GM18526 (cell line): ENCODE data around the gene CERT1.

Experiments
- POLR2A ChIP-seq: IDR thresholded peaks from 3 replicates; pipeline ENCODE4 v1.6.1; 2011; ENCODE audit not compliant: insufficient read length; ENCODE audit errors: extremely low read depth

Gene CERT1

DNA sequence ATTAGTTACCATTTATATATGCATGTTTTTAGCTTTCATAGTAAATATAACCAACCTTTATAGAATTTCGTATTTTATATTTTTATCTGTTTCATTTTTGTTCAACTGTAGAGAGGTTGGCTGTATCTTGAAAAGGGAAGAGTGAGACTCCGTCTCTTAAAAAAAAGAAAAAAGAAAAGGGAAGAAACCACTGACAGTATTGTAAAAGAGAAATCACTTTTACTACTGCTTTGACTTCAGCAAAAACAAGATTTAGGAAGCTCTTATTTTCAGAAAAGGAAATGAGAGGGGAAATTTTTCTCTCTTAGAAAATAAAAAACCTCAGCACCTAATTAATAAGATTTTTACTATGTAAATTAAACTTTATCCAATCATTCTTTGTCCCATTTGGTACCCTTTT, 14.6 kb upstream of the CERT1 start:
- no peak for TF ChIP-seq POLR2A

DNA sequence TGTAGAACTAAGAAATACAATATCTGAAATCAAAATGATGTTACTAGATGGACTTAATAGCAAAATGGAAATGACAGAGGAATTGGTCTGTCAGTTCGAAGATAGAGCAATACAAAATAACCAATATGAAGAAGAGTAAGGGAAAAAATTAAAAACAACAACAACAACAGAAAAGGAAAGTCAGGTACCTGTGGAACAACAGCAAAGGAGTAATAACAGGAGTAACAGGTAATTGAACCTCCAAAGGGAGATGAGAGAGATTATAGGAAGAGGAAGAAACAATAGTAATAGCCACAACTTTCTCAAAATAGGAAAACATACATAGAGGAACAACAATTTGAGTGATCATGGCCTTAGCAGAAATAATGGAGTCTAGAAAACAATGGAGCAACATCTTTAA, 13.9 kb upstream of the CERT1 start:
- TF ChIP-seq POLR2A, result no peak

DNA sequence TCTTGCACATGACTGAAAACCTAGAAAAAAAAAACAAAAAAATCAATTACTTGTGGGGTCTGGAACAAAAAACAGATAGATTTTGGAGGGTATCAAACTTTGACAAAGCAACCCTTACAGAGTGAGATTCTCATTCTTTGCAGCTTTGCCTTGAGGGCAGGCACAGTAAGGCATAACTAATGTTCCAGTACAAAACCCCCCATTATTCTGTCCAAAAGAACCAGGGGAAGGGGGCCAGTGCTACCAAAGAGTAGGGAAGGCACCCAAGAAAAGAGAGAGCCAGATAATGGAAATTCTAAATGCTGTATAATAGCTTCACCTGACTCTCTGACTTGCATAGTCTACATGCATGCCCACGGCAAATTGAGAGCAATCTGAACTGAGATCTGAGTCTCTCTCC, 13.2 kb upstream of the CERT1 start:
- TF ChIP-seq POLR2A, result no peak

DNA sequence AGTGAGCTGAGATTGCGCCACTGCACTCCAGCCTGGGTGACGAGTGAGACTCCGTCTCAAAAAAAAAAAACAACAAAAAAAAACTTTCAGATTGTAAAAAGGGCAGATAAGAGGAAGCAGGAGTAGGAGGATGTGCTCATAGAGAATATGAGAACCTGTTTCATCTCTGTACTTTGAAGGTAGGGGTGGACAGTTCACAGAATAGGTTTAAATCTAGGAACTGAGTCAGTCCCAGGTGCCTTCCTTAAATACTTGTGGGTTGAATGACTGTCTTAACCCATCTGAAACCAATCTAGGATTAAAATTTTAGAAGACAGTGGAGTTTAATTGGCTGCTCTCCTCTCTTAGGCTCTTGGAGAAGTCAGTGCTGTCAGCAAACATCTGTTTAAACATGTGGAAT, 12.6 kb upstream of the CERT1 start:
- TF ChIP-seq POLR2A, result no peak

DNA sequence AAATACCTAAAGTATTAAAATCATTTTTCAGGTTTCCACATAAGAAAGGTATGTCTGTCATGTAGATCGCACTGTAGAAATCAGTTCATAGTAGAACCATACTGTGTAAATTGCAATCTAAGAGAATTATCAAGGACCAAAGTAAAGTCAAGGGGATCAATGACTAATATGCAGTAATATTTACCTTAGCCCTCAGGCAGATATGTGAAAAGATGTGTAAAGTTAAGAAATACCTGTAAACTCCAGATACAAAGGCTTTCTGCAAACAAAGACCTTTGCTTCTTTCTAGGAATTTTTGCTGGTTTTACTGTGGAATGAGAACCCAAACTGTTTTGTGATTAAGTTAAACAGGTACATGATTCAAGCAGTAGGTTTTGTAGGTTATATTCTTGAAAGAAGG, 11.8 kb upstream of the CERT1 start:
- TF ChIP-seq POLR2A, result no peak

DNA sequence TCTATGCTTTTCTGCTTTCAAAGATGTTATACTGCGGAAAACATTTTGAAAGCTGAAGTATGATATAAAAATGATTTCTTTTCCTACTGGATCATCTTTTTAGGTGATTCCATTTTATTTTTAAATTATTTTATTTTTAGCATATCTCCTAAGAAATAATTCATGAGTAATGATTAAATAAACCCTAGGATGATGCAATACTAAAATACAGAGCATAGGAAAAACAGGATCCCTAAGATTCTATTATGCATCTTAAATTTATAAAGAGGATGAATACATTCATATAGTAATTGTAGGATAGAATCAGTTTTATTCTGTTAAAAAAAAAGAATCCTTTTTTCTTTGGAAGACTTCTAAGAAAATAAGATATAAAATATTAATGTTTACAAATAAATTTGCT, 11.1 kb upstream of the CERT1 start:
- TF ChIP-seq POLR2A, result no peak

DNA sequence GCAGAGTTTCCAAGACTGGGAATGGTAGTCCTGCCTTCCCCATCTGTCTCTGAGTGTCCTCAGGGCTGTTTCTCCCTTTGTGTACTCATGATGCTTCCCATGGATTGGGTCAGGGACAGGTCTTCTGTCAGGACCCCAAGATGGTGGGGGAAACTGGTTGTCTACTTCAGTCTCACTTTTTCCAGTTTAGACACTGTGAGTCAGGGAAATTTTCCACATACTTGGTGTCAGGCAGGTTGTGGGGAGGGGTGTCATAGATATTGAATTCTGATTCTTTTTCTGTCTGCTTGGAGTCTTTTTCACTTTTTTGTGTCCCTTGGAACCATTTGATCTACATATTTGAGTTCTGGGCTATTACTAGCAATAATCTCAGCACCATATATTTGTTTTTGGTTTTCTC, 10.6 kb upstream of the CERT1 start:
- TF ChIP-seq POLR2A, result no peak

DNA sequence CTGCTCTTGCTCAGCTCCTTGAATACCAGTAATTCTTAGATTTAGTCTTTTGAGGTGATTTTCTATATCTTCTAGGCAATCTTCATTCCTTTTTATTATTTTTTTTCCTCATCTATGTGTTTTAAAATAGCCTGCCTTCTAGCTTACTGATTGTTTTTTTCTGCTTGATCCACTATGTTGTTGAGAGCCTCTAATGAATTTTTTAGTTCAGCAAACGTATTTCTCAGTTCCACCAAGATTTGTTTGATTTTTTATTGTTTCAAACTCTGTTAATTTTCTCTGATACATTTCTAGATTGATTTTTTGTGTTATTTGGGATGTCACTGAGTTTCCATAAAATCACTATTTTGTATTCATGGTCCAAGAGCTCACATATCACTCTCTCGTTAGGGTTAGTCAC, 9.8 kb upstream of the CERT1 start:
- no peak for TF ChIP-seq POLR2A

DNA sequence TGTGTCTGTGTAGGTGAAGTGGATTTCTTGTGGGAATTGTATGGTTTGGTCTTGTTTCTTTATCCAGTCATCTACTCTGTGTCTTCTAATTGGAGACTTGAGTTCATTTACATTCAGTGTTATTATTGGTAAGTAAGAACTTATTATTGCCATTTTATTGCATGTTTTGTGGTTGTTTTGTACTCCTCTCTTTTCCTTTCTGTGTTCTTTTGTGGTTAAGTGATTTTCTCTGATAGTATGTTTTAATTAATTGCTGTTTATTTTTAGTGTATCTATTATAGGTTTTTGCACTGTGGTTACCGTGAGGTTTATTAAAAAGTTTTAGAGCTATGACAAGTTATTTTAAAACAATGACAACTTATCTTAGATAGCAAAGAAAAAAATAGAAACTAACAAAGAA, 8.3 kb upstream of the CERT1 start:
- TF ChIP-seq POLR2A, result no peak

DNA sequence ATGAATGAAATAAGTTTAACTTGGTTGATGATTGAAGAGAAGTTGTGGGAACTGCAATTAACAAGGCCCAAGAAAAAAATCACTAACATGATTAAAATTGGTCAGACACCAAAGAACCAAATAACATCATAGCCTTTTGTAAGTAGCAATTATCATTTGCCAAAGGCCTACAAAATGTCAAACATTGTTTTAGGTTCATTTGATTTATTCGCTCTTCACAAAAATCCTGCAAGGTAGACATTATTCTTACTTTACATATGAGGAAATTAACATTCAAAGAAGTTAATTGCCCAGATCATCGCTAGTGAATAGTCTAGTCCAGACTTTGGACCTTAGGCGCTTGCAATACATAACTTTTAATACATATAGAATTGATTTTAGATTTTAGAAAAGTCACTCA, 2.9 kb upstream of the CERT1 start:
- TF ChIP-seq POLR2A, result no peak

DNA sequence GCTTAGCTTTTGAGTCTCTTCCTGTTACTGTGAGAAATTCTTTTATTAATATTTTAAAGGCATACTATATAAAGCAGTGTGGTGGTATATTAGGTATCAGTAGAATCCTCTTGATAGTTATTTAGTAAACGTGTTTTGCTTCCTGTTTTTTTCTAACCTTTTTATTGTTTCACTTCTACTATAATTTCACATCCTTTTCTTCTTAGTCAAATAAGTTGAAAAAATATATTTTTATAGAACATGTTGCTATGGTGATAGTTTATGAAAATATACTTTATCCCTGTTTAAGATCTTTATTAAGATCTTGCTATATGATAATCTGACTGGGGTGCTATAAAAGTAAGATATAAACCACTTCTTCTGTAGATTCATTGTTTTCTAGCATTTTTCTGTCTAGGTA, 2.4 kb upstream of the CERT1 start:
- no peak for TF ChIP-seq POLR2A

DNA sequence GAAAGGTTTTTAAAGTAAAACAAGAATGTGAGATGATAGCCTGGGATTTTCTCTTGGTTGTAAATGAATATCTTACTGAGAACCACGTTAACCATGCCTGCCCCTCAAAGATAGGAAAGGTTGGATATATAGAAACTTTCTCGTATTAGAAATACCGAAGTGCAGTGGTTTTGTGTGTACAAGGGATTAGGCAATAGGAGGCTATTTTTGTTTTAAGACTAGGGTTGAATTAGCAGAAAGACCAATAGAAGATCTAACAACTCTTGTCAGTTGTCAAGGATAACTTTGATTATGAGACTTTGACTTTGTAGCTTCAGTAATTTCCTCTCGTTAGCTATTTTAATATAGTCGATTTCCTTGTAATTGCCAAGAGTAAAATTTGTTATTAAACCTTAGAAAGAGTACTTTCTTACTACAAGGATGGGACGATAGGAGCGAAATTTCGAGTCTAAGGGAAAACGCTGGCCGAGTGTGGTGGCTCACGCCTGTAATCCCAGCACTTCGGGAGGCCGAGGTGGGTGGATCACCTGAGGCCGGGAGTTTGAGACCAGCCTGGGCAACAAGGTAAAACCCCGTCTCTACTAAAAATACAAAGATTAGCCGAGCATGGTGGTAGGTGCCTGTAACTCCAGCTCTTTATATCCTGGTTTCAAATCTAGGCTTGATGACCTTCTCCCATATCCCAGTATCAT, 1.1 kb upstream of the CERT1 start:
- no peak for TF ChIP-seq POLR2A

DNA sequence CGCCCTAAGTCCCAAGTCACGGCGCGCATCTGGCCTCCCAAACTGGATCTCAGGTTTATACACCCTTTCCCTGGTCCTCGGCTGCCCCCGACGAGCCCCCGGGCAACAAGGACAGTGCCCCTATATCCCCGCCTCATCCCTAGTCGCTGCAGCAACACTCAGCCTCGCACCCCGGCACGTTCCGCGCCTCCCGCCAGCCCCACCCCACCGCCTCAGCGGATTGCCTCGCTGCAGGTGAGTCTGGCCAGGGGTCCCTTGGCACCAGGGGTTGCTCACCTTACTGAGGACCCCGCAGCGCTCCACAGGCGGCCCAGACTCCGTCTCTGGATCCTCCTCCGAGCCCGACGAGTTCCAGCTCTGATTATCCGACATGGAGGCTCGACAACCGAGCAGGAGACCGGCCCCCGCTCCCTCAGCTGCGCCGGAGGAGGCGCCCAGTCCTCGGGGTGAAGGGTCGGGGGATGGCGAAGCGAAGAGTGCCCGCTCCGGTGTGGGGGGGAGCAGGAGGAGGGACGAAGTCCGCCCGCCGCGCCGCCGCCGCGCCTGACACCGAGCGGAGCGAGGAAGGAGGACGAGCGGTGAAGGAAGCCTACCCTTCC, 494 bp downstream of the CERT1 start:
- TF ChIP-seq POLR2A, result no peak

DNA sequence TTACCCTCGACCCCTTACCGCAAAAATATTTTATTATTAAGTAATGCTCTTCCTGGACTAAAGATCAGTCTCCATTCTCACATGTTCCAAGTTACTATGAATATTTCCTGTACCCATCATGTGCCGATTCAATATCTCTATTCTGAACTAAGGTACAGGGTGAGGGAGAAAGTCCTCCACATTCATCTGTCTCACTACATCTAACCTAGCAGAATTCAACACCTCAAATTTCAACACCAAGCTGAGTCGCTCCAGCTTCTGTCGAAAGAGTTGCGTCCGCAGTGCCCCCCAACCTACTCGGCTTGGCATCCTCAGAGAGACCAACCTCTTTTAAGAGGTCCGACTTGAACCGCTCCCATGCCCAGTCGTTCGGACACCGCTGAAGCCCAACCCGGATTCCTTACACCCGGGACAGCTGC, 1.0 kb downstream of the CERT1 start:
- no peak for TF ChIP-seq POLR2A

DNA sequence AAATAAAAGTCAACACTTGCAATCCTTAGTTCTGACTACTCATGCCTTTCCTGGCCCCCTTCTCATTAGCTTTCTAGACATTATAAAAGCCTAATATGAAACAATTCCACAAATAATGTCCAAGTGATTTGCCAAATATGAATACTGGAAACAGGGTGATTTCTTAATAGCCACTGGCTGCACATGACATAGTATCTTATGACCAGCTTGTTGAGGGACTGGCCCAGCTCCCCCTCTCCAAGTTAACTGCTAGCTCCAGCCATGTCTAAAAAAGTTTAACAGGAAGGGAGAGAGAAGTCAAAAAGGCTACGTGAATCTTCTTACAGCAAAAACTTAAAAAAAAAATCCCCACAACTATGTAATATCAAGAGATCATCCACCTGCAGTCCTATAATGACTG, 1.5 kb downstream of the CERT1 start:
- no peak for TF ChIP-seq POLR2A

DNA sequence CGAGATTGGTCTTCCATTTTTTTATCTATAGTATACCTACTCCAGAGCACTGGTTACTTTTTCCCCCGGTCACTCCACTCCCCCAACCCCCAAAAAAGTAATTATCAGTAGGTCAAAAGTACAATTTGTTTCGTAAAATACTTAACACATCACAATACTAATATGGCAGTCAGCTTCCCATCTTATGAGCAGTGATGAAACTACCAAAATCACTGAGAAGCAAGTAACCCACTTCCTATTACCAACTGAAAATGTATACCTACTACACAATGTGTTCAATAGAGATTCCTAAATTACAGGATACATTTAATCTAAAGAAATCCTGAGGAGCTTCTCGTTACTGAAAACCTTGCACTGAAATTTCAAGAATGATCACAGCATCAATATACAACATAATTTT, 1.9 kb downstream of the CERT1 start:
- no peak for TF ChIP-seq POLR2A

DNA sequence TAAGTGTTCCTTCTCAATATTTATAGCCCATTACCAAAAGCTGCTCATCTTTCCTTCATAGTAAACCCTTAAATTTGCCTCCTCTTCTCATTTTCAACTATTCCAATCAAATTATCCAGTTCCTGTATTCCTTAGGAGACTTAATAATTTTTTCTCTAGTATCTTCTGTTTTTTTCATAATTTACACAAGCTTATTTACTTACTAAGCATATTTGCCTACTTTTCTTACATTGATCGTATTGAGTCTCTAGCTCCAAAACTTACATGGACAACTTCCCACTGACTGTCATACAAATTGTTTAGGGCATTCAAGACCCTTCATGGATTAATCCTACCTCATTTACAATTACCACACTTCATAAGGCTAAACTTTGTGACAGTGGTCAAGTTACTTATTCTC, 3.6 kb downstream of the CERT1 start:
- no peak for TF ChIP-seq POLR2A

DNA sequence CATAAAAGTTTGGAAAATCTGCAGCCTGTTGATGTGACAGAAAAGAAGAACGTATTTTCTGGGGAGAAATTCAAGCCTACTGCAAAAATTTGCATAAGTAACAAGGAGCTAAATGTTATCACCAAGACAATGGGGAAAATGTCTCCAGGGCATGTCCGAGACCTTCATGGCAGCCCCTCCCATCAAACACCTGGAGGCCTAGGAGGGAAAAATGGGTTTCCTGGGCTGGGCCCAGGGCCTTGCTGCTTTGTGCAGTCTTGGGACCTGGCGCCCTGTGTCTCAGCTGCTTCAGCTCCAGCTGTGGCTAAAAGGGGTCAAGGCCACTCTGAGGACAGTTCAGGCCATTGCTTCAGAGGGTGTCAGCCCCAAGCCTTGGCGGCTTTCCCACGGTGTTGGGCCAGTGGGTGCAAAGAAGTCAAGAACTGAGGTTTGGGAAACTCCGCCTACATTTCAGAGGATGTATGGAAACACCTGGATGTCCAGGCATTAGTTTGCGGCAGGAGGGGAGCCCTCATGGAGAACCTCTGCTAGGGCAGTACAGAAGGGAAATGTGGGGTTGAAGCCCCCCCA, 13.1 kb downstream of the CERT1 start:
- TF ChIP-seq POLR2A, result no peak

DNA sequence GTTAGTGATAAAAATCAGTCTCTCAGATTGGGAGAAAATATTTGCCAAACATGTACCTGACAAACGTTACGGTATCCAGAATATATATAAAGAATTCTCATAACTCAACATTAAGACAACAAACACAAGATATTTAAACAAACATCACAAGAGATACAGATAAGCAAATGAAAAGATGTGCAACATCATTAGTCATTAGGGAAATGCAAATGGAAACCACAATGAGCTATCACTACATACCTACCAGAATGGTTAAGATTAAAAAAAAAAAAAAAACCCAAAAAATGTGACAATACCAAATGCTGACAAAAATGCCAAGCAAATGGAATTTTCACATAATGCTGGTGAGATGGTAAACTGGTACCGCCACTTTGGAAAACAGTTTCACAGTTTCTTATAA, 15.4 kb downstream of the CERT1 start:
- TF ChIP-seq POLR2A, result no peak
